ENCODE measurements around the gene DDX10.

DNA sequence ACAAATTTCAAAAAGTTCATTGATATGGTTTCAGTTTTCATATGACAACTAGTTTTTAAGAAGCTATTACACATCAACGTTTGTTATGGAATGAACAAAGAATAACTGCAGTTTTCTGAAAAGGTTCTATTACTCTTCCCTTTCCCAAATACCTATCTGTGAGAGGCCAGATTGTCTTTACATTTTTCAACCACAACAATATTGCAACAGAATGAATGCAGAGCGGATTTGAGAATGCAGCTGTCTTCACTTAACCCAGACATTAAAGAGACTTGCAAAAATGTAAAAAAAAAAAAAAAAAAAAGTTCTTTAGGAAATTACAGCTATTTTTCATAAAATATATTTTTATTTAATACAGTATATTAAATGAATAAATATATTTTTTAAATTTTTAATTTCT, 250.8 kb downstream of the DDX10 start:
- TF ChIP-seq, protein P1, sequence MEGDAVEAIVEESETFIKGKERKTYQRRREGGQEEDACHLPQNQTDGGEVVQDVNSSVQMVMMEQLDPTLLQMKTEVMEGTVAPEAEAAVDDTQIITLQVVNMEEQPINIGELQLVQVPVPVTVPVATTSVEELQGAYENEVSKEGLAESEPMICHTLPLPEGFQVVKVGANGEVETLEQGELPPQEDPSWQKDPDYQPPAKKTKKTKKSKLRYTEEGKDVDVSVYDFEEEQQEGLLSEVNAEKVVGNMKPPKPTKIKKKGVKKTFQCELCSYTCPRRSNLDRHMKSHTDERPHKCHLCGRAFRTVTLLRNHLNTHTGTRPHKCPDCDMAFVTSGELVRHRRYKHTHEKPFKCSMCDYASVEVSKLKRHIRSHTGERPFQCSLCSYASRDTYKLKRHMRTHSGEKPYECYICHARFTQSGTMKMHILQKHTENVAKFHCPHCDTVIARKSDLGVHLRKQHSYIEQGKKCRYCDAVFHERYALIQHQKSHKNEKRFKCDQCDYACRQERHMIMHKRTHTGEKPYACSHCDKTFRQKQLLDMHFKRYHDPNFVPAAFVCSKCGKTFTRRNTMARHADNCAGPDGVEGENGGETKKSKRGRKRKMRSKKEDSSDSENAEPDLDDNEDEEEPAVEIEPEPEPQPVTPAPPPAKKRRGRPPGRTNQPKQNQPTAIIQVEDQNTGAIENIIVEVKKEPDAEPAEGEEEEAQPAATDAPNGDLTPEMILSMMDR (IDR thresholded peaks at IDR 0.05): no peak
- TF ChIP-seq ZFX (IDR thresholded peaks at IDR 0.05; ENCODE audit: borderline replicate concordance): no peak
